ENCODE data around the gene DDIT3.

- no peak for TF ChIP-seq CTCF (IDR thresholded peaks at IDR 0.05; ENCODE audit: low read depth, low read length, poor library complexity, severe bottlenecking)
- no peak for TF ChIP-seq EZH2phosphoT487 (IDR thresholded peaks at IDR 0.05; ENCODE audit: borderline replicate concordance, low read length)
Measured at GRCh38 chr12:57498571-57498970, 21.7 kb downstream of the DDIT3 start.

All from DOHH2 (cell line).